NCI-H69 (cell line): ENCODE results near the gene TMEM271.
"Not testable (repeated sequence)": the region's sequence is repeated elsewhere in the genome, so short reads cannot be mapped to it uniquely, and the experiment has no call there.

Experiments
- DNase-seq: peaks from one replicate; lab custom pipeline; 2025; lab: John Stamatoyannopoulos, UW

The TMEM271 gene

DNA sequence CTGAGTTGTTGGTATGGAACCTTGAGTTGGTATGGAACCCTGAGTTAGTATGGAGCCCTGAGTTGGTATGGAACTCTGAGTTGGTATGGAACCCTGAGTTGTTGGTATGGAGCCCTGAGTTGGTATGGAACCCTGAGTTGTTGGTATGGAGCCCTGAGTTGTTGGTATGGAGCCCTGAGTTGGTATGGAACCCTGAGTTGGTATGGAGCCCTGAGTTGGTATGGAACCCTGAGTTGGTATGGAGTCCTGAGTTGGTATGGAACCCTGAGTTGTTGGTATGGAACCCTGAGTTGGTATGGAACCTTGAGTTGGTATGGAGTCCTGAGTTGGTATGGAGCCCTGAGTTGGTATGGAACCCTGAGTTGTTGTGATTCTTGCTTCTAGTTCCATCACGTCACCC is 10.5 kb downstream of the TMEM271 start:
- not testable (repeated sequence) for DNase-seq

GRCh38 chr4:562458-562857 is 13.6 kb downstream of the TMEM271 start:
- not testable (repeated sequence) for DNase-seq

DNA sequence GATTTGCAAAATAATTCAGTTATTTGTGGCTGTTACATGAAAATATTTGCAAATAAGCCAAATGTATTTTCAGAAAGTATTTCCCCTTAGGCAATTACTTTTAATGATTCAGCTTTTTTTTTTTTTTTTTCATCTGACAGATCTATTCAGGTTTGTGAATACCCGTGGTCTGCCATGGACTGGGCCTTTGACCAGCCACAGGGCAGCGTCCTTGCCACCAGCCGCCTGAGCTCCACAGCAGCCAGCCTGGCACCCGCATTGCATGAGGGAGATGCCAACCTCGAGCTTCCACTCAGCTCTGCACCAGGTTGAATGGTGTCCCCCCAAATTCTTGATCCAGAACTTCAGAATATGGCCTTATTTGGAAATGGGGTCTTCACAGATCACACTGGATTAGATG is 14.7 kb downstream of the TMEM271 start:
- no peak for DNase-seq

- peak; percentile 4 for DNase-seq
Observed at GRCh38 chr4:560731-561291, 15.3 kb downstream of the TMEM271 start.

DNA sequence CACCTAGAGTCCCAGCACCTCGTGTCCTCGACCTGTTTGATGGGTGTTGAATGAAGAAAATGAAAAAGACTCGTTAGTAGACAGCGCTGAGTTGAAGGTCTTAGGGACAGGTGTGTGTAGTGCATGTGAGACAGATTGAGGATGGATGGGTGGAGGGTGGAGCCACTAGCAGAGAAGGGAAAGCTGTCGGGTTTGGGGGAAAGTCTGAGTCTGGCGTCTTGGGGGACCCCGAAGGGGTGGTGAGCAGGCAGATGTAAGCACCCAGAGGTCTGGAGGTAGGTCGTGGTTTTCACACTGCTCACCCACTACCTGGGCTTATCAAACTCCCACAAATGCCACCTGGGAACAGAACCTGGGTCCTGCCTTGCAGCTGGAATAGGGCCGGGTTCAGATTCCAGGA is 16.0 kb downstream of the TMEM271 start:
- no peak for DNase-seq

DNA sequence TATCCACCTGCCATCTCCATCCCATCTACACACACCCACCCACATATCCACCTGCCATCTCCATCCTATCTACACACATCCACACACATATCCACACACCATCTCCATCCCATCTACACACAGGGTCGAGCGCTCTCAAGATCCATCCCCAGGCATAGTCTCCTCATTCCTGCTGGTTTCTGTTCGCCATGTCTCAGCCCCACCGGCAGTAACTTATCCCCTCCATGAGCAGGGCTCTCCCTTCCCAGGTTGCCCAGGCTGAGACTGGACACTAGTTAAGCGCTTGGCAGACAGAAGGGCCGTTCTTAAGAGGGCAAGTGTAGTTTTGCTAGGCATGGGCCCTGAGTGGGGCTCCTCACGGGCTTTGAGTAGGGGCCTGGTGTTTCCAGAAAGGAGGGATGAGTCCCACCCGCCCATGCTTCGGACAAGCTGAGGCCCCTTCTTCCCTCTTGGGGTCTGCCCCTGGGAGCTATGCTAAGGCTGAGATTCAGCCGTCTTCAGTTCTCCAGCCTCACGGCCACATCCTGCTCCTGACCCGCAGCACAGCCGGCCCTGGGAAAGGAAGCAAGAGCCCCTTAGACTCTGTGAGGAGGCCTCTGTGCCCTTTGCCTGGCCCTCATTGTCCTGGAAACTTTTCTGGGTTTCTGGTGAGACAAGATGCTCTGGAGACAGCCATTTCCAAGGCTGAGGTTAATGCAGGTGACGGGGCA is 20.4 kb downstream of the TMEM271 start:
- no peak for DNase-seq

DNA sequence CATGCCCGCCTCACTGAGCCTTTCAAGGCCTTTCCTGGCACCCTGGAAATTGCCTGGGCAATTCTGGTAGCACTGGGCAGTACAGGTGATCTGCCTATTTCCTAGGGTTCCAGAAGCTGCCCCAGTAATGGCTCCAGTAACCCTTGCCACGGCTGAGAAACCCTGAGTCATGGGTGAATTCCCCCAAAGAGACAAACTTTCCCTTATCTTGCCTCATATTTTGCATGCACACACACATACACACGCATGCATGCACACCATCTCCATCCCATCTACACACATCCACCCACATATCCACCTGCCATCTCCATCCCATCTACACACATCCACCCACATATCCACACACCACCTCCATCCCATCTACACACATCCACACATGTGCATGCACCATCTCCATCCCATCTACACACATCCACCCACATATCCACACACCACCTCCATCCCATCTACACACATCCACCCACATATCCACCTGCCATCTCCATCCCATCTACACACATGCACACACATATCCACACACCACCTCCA is 21.2 kb downstream of the TMEM271 start:
- DNase-seq: not testable (repeated sequence)

DNA sequence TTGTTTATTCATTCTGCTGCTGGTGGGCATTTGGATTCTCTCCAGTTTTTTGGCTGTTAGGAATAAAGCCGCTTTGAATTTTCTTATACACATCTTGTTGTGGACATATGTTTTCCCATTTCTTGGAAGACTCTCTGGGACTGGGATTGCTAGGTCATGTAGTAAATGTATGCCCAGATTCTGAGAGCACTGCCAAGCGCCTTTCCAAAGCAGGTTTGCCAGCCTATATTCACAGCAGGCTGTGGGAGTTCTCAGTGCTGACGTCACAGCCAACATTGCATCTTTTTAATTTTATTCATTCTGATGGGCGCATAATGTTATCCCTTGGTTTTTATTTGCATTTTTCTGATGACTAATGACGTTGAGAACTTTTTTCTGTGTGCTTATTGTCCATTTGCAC is 24.1 kb downstream of the TMEM271 start:
- DNase-seq: peak; percentile 42

DNA sequence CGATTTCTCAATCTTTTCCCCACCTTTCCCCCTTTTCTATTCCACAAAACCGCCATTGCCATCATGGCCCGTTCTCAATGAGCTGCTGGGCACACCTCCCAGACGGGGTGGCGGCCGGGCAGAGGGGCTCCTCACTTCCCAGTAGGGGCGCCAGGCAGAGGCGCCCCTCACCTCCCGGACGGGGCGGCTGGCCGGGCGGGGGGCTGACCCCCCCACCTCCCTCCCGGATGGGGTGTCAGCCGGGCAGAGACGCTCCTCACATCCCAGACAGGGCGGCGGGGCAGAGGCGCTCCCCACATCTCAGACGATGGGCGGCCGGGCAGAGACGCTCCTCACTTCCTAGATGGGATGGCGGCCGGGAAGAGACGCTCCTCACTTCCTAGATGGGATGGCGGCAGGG is 25.8 kb downstream of the TMEM271 start:
- not testable (repeated sequence) for DNase-seq

DNA sequence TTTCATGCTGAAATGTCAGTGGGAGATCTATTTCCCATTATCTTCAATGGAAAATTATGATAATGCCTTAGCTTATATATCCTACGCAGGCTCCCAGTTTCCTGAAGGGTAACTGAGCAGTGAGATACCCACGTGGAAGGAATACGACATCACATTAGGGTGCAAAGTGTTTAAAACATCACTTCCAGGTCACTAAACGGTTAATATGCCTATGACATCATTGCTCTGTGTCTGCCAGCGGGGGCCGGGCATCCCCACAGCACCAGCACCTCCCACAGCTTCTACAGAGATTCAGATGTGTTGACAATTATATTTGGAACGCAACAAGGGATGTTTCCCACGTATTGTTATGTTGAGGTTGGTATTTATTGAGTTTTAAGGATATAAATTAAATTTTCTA is 27.1 kb downstream of the TMEM271 start:
- peak; percentile 1 for DNase-seq

DNA sequence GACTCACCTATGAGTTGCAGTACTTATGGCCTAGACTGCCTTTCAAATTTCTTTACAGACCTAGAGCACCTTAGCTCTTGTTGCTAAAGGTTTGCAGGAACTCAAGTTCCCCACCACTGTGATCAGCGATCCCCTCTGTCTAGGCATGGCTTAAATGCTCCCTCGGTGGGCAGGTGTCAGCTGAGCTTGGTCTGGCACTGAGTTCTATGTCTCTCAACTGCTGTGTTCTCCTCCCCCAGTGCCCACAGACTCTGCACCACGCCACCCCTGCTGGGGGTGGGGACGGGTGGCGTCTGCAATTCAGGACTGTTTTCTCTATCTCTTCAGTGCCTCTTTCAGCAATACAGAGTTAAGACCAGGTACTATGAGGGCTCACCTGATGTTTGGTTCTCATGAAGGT is 30.5 kb downstream of the TMEM271 start:
- no peak for DNase-seq

DNA sequence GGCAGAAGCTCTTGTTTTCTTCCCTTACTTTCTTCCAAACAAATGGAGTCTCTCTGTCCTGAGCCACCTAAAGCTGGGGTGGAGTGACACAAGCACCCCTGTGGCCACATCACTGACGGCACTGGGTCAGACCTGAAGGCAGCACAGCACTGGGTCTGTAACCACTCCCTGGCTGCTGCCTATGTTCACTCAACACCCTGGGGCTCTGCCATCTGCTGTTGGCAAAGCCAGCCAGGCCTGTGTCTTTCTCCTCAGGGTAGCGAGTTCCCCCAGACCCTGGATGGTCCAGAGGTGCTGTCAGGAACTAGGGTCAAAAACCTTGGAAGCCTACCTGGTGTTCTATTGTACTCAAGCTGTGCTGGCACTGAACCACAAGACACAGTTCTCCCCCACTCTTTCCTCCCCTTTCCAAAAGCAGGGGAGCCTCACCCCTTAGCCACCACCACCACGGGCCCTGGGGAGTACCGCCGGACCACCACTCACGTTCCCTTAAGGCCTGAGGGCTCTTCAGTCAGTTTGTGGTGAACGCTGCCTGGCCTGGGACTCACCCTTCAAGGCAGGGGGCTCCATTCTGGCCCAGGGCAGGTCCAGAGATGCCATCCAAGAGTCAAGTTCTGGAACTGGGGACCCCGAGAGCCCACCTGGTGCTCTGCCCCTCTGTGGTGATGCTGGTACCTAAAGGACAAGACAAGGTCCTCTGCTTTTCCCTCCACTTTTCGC is 31.5 kb downstream of the TMEM271 start:
- DNase-seq: peak; percentile 3

GRCh38 chr4:541271-541670 is 34.8 kb downstream of the TMEM271 start:
- no peak for DNase-seq

- no peak for DNase-seq
Observed at GRCh38 chr4:538542-539142, 37.5 kb downstream of the TMEM271 start.

- DNase-seq: no peak
Observed at GRCh38 chr4:537436-538264, 38.4 kb downstream of the TMEM271 start.

- no peak for DNase-seq
Observed at GRCh38 chr4:536351-536972, 39.6 kb downstream of the TMEM271 start.

- DNase-seq: no peak
Observed at GRCh38 chr4:535924-536281, 40.2 kb downstream of the TMEM271 start.

DNA sequence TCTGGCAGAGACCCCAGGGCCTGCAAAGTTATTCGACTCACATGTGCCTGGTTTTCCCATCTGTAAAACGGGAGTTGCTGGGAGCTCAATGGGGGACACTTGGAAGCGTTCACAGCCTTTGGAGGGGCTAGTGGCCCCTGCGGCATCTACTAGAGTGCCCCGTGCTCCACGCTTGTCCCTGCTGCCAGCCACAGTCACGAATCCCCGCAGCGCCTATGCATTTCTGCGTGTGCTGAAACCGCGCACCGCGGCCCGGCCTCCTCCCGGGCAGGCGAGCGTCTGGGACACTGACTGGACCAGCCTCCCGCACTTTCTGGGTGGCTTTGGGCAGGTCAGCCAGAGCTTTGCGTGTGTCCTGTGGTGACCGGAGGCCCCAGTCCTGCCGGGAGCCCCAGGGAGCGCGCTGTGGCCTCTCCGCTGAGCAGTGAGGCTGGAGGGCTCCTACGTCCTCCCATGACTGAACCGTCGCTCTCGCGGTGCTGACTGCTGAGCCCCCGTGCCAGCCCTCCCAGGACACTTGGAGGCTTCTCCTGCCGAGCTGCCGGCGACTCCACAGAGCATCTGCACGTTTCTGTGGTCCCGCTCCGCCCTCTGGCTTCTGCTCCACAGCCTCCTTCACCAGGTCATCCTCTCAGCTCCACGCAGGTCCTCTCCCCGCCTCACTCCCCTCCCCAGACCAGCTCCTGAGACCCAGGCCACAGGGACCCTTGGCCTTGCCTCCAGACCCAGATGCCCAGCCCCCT is 40.7 kb downstream of the TMEM271 start:
- no peak for DNase-seq

- no peak for DNase-seq
Observed at GRCh38 chr4:534576-535151, 41.4 kb downstream of the TMEM271 start.

DNA sequence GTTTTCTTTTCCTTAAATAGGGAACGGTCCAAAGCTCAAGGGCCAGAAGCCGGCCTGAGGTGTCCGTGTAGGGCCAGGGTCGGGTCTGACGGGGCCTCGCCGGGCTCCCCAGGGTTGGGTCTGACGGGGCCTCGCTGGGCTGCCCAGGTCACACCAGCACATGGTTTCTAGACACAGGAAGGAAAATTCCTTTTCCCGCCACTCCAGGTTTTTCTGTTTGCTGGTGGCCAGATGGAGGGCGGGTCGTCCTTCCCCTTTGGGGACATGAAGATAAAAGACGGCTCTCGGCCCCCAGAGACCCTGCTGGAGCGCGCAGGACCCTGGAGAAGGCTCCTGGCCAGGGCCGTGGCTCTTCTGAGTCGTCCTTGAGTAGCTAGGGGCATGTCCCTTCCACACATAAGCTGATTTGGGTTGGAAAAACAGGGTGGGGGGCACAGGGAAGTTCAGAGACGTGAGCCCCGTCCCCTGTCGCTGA is 42.0 kb downstream of the TMEM271 start:
- no peak for DNase-seq
